ENCODE measurements around the gene PRR20G.

The PRR20G gene

DNA sequence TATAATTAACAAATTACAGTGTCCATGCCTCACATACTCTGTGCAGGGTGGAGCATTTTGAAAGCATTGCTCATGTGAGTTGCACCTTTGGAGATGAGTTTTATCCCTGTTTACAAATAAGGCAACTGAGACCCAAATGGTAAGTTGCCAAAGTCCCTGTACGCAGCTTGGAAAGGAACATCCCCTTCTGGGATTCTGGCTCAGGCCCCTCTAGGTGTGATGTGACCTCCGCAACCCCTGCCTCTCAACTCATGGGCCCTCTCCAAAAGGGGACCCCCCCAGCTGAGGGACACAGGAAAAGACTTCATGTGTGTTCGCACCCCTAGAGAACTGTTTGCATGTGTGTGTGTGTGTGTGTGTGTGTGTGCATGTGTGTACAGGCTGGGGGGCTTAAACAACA, 25.3 kb downstream of the PRR20G start:
- DNase-seq = no peak

DNA sequence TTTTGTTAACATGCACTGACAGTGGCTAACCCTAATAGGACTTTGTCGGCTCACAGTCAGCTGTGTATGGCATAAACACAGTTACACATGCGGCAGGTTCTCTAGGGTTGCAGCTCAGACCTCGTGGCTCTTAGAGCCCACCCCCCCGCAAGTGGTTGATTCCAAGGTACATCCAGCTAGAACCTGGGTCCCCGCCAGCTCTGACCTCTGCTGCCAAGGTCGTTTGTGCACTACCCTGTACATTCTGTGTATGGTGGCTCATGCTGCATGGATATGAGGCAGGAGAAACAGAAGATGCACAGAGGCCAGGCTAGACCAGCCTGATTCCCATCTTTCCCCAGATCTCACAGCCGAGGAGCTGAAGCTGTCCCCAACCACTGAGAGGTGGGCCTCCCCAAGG, 25.9 kb downstream of the PRR20G start:
- DNase-seq = no peak

DNA sequence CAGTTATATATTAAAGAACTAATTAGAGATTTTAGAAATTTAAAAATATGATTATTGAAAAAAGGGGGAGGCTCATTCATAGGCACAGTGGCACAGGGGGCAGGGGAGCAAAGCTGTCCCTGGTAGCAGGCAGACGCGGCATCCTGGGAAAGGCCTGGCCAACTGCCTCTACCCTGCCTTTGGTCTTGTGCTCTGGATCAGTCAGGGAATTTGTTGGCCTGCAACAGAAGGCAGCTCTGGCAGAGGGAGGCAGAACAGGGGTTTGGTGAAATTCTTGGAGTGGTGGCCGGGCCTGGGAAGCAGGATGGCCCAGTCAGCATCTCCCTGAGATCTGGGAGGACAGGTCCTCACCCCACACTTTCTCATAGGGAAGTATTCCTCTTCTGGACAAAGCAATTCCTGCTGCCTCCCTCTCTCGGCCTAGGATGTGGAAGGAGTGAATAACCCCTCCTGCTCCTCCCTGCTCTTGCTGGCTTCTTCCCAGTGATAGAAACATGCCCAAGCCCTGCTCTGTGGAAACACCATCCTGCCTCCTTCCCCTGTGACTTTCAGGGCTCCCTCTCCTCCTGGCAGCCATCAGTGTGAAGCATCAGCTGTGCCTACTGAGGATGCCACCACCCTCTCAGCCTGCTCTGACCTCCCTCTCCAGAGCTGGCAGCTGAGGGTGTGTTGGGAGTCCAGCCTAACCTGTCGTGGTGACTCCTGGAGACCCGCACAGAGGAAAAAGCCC, 26.9 kb downstream of the PRR20G start:
- no peak for DNase-seq

- no peak for DNase-seq
These were observed 27.4 kb downstream of the PRR20G start for GRCh38 chr3:127260416-127260815.

GRCh38 chr3:127259882-127260281, 28.0 kb downstream of the PRR20G start:
- no peak for DNase-seq

DNA sequence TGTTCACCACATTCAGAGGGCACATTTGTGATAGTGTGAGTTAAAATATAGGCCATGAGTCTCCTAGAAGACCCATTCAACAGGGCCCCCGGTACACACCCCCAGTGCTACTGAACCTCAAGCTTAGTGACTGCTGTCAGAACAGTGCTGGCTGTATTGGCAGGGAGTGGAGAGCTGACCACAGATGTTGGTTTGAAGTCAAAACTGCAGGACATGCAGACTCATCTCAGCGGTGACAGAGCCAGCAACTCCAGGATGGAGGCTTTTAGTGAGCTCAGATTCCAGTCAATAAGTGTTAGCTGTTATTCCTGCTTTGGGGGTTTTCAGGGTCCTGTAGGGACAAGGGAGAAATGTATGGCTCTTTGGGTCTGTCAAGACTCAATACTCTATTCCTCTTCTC, 29.1 kb downstream of the PRR20G start:
- no peak for DNase-seq

DNA sequence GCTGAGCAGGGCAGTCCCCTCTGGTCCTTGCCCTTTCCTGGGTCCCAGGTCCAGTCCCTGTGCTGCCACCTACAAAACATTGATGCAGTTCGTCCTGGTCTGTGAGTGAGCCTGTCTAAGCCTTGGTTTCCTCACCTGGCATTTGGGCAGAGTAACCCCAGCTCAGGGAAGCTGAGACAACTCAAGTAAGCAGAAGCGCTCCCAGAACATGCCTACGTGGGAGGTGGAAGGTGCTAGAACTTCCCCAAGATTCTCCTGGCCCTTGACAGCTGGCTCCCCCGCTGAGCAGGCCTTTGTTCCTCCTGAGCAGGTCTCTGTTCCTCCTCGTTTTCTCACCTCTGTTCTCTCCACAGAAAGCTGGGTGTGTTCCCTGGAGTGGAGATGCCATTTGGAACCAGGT, 30.5 kb downstream of the PRR20G start:
- DNase-seq = no peak

DNA sequence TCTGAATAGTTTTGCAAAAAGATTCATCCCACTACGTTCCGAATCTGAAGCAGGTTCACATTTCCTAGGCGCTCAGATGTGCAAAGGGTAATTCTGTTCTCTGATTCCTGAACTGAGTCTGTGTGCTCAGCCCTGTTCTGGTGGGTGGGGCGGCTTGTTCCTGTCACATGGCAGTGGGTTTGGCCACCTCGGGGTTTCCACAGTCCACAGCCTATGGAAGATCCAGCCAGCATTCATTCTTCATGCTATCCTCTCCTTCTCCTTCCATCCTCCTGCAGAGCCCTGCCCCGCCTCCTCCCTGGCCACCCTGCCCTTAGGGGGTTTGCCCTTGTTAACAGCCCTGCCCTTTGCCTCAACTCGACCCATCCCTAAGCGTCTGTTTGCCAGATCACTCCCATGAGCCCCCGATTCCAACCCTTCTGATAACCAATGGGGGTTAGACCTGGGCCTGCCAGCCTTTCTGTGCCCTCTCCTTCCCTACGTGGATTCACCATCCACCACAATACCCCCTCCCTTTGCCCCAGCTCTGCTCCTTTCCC, 31.0 kb downstream of the PRR20G start:
- DNase-seq = no peak

GRCh38 chr3:127256138-127256537, 31.7 kb downstream of the PRR20G start:
- no peak for DNase-seq

- no peak for DNase-seq
These were observed 32.3 kb downstream of the PRR20G start for GRCh38 chr3:127255516-127255915.

DNA sequence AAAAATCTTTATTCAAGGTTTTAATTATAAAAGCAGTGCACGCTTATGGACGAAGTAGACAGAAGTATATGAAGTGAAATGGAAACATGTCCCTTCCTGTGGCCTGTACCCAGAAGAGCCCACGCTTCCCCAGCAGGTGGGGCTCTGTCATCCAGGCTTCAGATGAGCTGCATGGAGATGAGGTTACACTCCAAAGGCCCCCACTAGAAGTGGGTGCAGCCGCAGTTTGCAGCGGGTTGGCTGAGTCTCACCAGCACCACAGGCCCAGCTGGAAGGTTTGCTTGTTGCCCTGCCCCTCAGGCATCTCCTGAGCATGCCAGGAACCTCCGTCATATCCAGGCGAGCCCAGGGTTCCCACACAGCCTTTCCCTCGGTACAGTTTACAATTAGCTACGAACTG, 33.1 kb downstream of the PRR20G start:
- no peak for DNase-seq

GRCh38 chr3:127254033-127254644, 33.7 kb downstream of the PRR20G start:
- DNase-seq = no peak

DNA sequence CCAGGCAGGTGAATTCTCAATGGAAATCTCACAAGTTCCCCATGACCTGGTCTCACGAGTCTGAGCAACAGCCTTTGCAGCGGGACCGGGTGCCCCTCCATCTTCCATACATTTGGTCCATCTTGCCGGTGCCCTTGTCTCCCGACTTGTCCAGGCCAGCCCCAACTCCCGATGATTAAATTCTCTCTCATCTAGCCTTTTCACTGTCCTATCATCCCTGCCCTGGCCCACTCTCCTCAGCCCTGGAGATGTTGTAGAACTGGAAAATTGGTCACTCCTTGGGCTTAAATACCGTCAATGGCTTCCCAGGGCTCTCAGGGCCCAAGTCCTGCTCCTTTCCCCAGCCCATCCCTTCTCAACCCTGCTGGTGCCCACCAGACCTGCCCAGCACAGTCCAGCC, 34.4 kb downstream of the PRR20G start:
- no peak for DNase-seq

- DNase-seq = no peak
These were observed 35.4 kb downstream of the PRR20G start for GRCh38 chr3:127252446-127252845.

GRCh38 chr3:127250032-127250431, 37.8 kb downstream of the PRR20G start:
- no peak for DNase-seq

DNA sequence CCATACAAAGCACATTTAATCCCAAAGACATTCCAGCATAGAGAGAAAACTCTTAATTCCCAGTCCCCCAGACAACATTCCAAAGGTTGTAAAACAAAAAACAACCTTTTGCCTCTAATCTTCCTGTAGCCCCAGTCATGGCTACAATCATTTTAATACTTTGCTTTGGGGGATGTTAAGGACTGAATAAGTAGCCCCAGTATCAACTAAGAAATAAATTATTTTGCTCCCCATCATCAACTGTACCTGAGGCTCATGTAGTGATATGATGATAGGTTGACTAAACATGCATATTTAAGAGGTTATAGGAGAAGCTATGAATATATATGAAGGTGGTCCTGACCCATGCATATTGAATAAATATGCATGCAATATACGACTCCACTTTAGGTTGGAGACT, 40.6 kb downstream of the PRR20G start:
- DNase-seq = no peak

- no peak for DNase-seq
These were observed 49.2 kb downstream of the PRR20G start for GRCh38 chr3:127238602-127239001.

DNA sequence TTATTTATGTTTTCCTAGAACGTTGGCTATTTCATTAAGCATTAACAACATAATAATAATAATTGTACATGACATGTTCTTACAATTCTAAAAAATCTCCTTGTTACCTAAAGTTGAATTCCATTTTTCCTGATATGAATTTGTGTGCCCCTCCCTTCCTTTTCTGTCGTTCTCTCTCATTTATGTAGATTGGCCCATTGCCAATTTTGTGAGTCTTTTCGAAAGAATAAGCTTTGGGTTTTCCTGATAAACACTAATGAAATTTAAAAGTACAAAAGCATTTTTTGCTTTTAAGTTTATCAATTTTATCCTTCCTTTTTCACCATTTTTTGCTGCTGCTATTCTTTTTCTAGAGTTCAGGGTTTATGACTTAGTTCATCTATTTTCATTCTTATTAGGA, 50.0 kb downstream of the PRR20G start:
- DNase-seq = no peak

GRCh38 chr3:127235706-127236105, 52.1 kb downstream of the PRR20G start:
- no peak for DNase-seq

GRCh38 chr3:127234778-127235177, 53.1 kb downstream of the PRR20G start:
- DNase-seq = no peak

Measured in NCI-H187 treated with DMSO at 0.1 percent for 48 hours (cell line).